ENCODE data around the gene FADS1. TPM values are rescaled to one million over a fixed set of nuclear protein-coding genes. Genes with fewer than 3 reads are reported as not detected.

Gene FADS1
- total and polyA plus RNA-seq, 2 experiments from 2014 or later, result 74.9 to 119 TPM

DNA sequence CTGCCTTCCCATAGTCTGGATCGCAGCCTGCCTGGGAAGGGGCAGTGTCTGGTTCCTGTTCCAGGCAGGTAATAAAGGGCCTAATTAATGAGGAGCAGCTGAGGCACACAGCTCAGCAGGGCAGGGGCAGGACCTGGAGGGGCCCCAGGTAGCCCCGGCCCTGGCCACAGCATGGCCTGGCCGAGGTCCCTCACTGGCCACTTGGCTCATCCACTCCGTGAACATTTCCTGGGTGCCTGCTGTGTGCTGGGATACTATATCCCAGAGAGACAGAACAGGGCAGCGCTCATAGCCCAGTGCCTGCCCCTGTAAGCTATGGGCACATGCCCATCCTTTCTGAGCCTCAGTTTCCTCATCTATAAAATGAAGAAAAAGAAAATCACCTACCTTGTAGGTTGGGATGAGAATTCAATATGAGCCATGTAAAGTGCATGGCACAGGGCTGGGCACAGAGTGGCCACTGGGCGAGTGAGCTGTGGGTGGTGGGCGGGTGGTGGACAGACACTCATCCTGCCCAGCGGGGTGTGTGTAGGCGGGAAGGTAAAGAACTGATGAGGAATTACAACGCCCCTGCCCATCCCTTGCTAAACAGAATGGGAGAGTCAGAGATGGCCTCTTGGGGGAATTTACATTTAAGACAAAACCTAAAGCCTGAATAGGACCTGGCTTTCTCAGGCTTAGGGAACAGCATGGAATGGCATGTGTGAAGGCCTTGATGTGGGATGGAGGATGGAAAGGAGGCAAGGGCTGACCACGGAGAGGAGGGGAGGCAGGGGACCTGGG is 55.2 kb downstream of the FADS1 start:
- TF ChIP-seq EZH2phosphoT487 (IDR thresholded peaks at IDR 0.05; ENCODE audit: unreplicated experiment) (no peak), ZNF331 (CRISPR knock-in tag; IDR thresholded peaks at IDR 0.05; ENCODE audit: low read depth) (no peak), STAT1 (IDR thresholded peaks at IDR 0.05; ENCODE audit: unreplicated experiment) (no peak), CREB1 (CRISPR knock-in tag; IDR thresholded peaks at IDR 0.05; ENCODE audit: low read depth) (no peak)
- TF ChIP-seq, protein P1, sequence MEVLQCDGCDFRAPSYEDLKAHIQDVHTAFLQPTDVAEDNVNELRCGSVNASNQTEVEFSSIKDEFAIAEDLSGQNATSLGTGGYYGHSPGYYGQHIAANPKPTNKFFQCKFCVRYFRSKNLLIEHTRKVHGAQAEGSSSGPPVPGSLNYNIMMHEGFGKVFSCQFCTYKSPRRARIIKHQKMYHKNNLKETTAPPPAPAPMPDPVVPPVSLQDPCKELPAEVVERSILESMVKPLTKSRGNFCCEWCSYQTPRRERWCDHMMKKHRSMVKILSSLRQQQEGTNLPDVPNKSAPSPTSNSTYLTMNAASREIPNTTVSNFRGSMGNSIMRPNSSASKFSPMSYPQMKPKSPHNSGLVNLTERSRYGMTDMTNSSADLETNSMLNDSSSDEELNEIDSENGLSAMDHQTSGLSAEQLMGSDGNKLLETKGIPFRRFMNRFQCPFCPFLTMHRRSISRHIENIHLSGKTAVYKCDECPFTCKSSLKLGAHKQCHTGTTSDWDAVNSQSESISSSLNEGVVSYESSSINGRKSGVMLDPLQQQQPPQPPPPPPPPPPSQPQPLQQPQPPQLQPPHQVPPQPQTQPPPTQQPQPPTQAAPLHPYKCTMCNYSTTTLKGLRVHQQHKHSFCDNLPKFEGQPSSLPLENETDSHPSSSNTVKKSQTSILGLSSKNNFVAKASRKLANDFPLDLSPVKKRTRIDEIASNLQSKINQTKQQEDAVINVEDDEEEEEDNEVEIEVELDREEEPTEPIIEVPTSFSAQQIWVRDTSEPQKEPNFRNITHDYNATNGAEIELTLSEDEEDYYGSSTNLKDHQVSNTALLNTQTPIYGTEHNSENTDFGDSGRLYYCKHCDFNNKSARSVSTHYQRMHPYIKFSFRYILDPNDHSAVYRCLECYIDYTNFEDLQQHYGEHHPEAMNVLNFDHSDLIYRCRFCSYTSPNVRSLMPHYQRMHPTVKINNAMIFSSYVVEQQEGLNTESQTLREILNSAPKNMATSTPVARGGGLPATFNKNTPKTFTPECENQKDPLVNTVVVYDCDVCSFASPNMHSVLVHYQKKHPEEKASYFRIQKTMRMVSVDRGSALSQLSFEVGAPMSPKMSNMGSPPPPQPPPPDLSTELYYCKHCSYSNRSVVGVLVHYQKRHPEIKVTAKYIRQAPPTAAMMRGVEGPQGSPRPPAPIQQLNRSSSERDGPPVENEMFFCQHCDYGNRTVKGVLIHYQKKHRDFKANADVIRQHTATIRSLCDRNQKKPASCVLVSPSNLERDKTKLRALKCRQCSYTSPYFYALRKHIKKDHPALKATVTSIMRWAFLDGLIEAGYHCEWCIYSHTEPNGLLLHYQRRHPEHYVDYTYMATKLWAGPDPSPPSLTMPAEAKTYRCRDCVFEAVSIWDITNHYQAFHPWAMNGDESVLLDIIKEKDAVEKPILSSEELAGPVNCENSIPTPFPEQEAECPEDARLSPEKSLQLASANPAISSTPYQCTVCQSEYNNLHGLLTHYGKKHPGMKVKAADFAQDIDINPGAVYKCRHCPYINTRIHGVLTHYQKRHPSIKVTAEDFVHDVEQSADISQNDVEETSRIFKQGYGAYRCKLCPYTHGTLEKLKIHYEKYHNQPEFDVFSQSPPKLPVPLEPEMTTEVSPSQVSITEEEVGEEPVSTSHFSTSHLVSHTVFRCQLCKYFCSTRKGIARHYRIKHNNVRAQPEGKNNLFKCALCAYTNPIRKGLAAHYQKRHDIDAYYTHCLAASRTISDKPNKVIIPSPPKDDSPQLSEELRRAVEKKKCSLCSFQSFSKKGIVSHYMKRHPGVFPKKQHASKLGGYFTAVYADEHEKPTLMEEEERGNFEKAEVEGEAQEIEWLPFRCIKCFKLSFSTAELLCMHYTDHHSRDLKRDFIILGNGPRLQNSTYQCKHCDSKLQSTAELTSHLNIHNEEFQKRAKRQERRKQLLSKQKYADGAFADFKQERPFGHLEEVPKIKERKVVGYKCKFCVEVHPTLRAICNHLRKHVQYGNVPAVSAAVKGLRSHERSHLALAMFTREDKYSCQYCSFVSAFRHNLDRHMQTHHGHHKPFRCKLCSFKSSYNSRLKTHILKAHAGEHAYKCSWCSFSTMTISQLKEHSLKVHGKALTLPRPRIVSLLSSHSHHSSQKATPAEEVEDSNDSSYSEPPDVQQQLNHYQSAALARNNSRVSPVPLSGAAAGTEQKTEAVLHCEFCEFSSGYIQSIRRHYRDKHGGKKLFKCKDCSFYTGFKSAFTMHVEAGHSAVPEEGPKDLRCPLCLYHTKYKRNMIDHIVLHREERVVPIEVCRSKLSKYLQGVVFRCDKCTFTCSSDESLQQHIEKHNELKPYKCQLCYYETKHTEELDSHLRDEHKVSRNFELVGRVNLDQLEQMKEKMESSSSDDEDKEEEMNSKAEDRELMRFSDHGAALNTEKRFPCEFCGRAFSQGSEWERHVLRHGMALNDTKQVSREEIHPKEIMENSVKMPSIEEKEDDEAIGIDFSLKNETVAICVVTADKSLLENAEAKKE (CRISPR knock-in tag; IDR thresholded peaks at IDR 0.05), result no peak
- TF ChIP-seq, protein P2, sequence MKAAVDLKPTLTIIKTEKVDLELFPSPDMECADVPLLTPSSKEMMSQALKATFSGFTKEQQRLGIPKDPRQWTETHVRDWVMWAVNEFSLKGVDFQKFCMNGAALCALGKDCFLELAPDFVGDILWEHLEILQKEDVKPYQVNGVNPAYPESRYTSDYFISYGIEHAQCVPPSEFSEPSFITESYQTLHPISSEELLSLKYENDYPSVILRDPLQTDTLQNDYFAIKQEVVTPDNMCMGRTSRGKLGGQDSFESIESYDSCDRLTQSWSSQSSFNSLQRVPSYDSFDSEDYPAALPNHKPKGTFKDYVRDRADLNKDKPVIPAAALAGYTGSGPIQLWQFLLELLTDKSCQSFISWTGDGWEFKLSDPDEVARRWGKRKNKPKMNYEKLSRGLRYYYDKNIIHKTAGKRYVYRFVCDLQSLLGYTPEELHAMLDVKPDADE (IDR thresholded peaks at IDR 0.05), result no peak
- H3K36me3 ChIP-seq (ENCODE audit: insufficient read depth), result no peaks in the 10 kb centered on the region
- peaks cover 27% of the 10 kb centered on the region; the same call in 2 of the 3 replicates for H3K4me1 Mint-ChIP-seq
- no peaks in the 10 kb centered on the region for H3K79me2 ChIP-seq (replicated peaks; ENCODE audit: insufficient read depth)
- H3K4me2 ChIP-seq, result no peak overlapping the region
- peak; percentile 6; the same call in 2 of the 3 replicates for ATAC-seq
- no peak overlapping the region for H3K27ac ChIP-seq (ENCODE audit: low read depth)
- no peak for DNase-seq (ENCODE audit: low spot score)
- no peak overlapping the region for H3K27ac Mint-ChIP-seq
- no peak overlapping the region for H3K4me3 Mint-ChIP-seq
- H3F3A ChIP-seq (replicated peaks; ENCODE audit: low read depth), result no peaks in the 10 kb centered on the region
- peaks cover 15% of the 10 kb centered on the region for H3K27me3 Mint-ChIP-seq (ENCODE audit: insufficient read depth, low read depth, poor library complexity)
- H3K4me3 ChIP-seq, result no peak overlapping the region
- no peak overlapping the region for H2AFZ ChIP-seq
- no peaks in the 10 kb centered on the region for H3K36me3 Mint-ChIP-seq (ENCODE audit: low read depth)
- peaks cover 19% of the 10 kb centered on the region; the same call in 1 of the 2 replicates for H3K4me1 ChIP-seq (ENCODE audit: insufficient read depth)
- H3K9me2 ChIP-seq (ENCODE audit: insufficient read depth), result no peaks in the 10 kb centered on the region
- no peaks in the 10 kb centered on the region for H3K27me3 ChIP-seq (ENCODE audit: insufficient read depth)
- H4K20me1 ChIP-seq (replicated peaks; ENCODE audit: insufficient read depth), result no peaks in the 10 kb centered on the region
- H3K9me3 Mint-ChIP-seq, result no peaks in the 10 kb centered on the region; the same call in 2 of the 3 replicates
